IMR-90 (cell line): ENCODE measurements around the gene DHX40. TPM values are rescaled to one million over a fixed set of nuclear protein-coding genes. Genes with fewer than 3 reads are reported as not detected.

Source experiments
- ATAC-seq: fragments of 200-7000 bp; cut with Tn5 transposase; 2 replicates; pipeline ENCODE4 v1.9.1; 2020; ENCODE audit warnings: low read depth, mild to moderate bottlenecking, moderate library complexity
- BruUV-seq: library from RNA; stranded (reverse); fragments of 400-500 nt; replicated peaks from 2 replicates; lab custom pipeline; 2021; lab: Mats Ljungman, UMichigan
- CTCF ChIA-PET: fragments of 300-600 bp; formaldehyde crosslinking; extraction: SDS; loops from one replicate; lab custom pipeline; 2021; ENCODE audit warnings: antibody characterized with exemption; lab: Yijun Ruan, JAX
- POLR2A ChIA-PET: fragments of 300-600 bp; sonication (Branson Sonifier 250); formaldehyde crosslinking; loops from one replicate; lab custom pipeline; 2022; ENCODE audit warnings: antibody characterized with exemption; ENCODE audit not compliant: unreplicated experiment; lab: Charles Lee
- DNase-seq: peaks from one replicate; pipeline ENCODE4 v3.0.0; 2013
- H2AFZ ChIP-seq: replicated peaks from 2 replicates; pipeline ENCODE3; 2013; ENCODE audit warnings: low read length, mild to moderate bottlenecking; ENCODE audit not compliant: poor library complexity
- H2AK5ac ChIP-seq: 2 replicates; pipeline ENCODE4 v1.6.1; 2013; ENCODE audit warnings: low read depth, low read length, inconsistent platforms
- H2AK9ac ChIP-seq: replicated peaks from 2 replicates; pipeline ENCODE3; 2013; ENCODE audit warnings: mild to moderate bottlenecking, low read depth, low read length, moderate library complexity; ENCODE audit not compliant: poor library complexity
- H2BK120ac ChIP-seq: 2 replicates; pipeline ENCODE4 v1.6.1; 2013; ENCODE audit warnings: low read depth, low read length, inconsistent platforms
- H2BK15ac ChIP-seq: 3 replicates; pipeline ENCODE4 v1.6.1; 2013; ENCODE audit warnings: low read depth, low read length, inconsistent platforms
- H2BK20ac ChIP-seq: 2 replicates; pipeline ENCODE4 v1.6.1; 2013; ENCODE audit warnings: low read depth, mild to moderate bottlenecking, inconsistent platforms, low read length, moderate library complexity
- H2BK5ac ChIP-seq: 2 replicates; pipeline ENCODE4 v1.6.1; 2013; ENCODE audit warnings: mild to moderate bottlenecking, low read depth, low read length, inconsistent platforms; ENCODE audit not compliant: poor library complexity, severe bottlenecking
- H3K14ac ChIP-seq: replicated peaks from 2 replicates; pipeline ENCODE4 v1.6.1; 2013; ENCODE audit warnings: low read depth, low read length, inconsistent platforms
- H3K18ac ChIP-seq: 2 replicates; pipeline ENCODE4 v1.6.1; 2013; ENCODE audit warnings: low read depth, low read length, control low read depth
- H3K23ac ChIP-seq: 2 replicates; pipeline ENCODE4 v1.6.1; 2013; ENCODE audit warnings: low read depth, low read length, inconsistent platforms
- H3K27ac ChIP-seq: 2 replicates; pipeline ENCODE4 v1.5.1; 2013; ENCODE audit warnings: mild to moderate bottlenecking, control low read depth, low read length; ENCODE audit not compliant: insufficient read depth
- H3K27me3 ChIP-seq: 2 replicates; pipeline ENCODE4 v1.6.1; 2013; ENCODE audit warnings: low read length; ENCODE audit not compliant: control insufficient read depth, insufficient read depth
- H3K36me3 ChIP-seq: 2 replicates; pipeline ENCODE4 v1.6.1; 2013; ENCODE audit warnings: low read length, mixed read lengths; ENCODE audit not compliant: control insufficient read depth, insufficient read depth
- H3K4ac ChIP-seq: 2 replicates; pipeline ENCODE4 v1.6.1; 2013; ENCODE audit warnings: low read depth, low read length, inconsistent platforms
- H3K4me1 ChIP-seq: 2 replicates; pipeline ENCODE4 v1.6.1; 2013; ENCODE audit warnings: low read length, mixed read lengths; ENCODE audit not compliant: control insufficient read depth, insufficient read depth
- H3K4me2 ChIP-seq: 2 replicates; pipeline ENCODE4 v1.6.1; 2013; ENCODE audit warnings: low read depth, mild to moderate bottlenecking, control low read depth, low read length, moderate library complexity
- H3K4me3 ChIP-seq: 2 replicates; pipeline ENCODE4 v1.5.1; 2013; ENCODE audit warnings: low read depth, mild to moderate bottlenecking, control low read depth, low read length, moderate library complexity; ENCODE audit not compliant: insufficient read depth
- H3K56ac ChIP-seq: 2 replicates; pipeline ENCODE4 v1.6.1; 2013; ENCODE audit warnings: low read length, inconsistent platforms; ENCODE audit not compliant: insufficient read depth; ENCODE audit errors: extremely low read depth
- H3K79me1 ChIP-seq, 2 experiments: 2 replicates each; pipeline ENCODE4 v1.6.1; 2013; ENCODE audit warnings: low read length in 2 of 2, inconsistent platforms in 1 of 2, low read depth in 1 of 2
- H3K9ac ChIP-seq: 2 replicates; pipeline ENCODE4 v1.6.1; 2013; ENCODE audit warnings: low read depth, low read length, control low read depth
- H3K9me1 ChIP-seq: 2 replicates; pipeline ENCODE4 v1.6.1; 2013; ENCODE audit warnings: low read length, inconsistent platforms; ENCODE audit not compliant: insufficient read depth
- H3K9me3 ChIP-seq: 2 replicates; pipeline ENCODE4 v1.6.1; 2013; ENCODE audit warnings: low read length; ENCODE audit not compliant: control insufficient read depth, insufficient read depth
- H4K20me1 ChIP-seq: 2 replicates; pipeline ENCODE4 v1.6.1; 2013; ENCODE audit warnings: low read length, inconsistent platforms; ENCODE audit not compliant: insufficient read depth
- H4K5ac ChIP-seq: 2 replicates; pipeline ENCODE4 v1.6.1; 2013; ENCODE audit warnings: mild to moderate bottlenecking, low read depth, low read length, control low read depth
- H4K8ac ChIP-seq, 2 experiments: 2 replicates each; pipeline ENCODE4 v1.6.1; 2013; ENCODE audit warnings: low read depth in 2 of 2, low read length in 2 of 2, control low read depth in 1 of 2, inconsistent platforms in 1 of 2
- H4K91ac ChIP-seq: 2 replicates; pipeline ENCODE4 v1.6.1; 2013; ENCODE audit warnings: low read depth, low read length, inconsistent platforms; ENCODE audit not compliant: insufficient read depth
- BHLHE40 ChIP-seq: fragments of 150-350 bp; IDR thresholded peaks from 2 replicates; pipeline ENCODE4 v1.6.1; 2016; ENCODE audit warnings: mild to moderate bottlenecking, low read depth, low read length
- CEBPB ChIP-seq: IDR thresholded peaks from 2 replicates; pipeline ENCODE4 v1.6.1; 2012; ENCODE audit warnings: low read depth, low read length, improper control_type of control experiment
- CHD1 ChIP-seq: IDR thresholded peaks from 2 replicates; pipeline ENCODE4 v1.6.1; 2012; ENCODE audit warnings: low read depth, low read length, improper control_type of control experiment
- FOS ChIP-seq: fragments of 150-350 bp; IDR thresholded peaks from 2 replicates; pipeline ENCODE4 v1.6.1; 2016; ENCODE audit warnings: low read depth, low read length
- MAFK ChIP-seq: IDR thresholded peaks from 2 replicates; pipeline ENCODE4 v1.6.1; 2012; ENCODE audit warnings: low read depth, low read length, improper control_type of control experiment
- MAZ ChIP-seq: IDR thresholded peaks from 2 replicates; pipeline ENCODE4 v1.6.1; 2012; ENCODE audit warnings: low read depth, mild to moderate bottlenecking, low read length, improper control_type of control experiment, moderate library complexity, borderline replicate concordance
- MXI1 ChIP-seq: IDR thresholded peaks from 2 replicates; pipeline ENCODE4 v1.6.1; 2012; ENCODE audit warnings: low read depth, mild to moderate bottlenecking, low read length, moderate library complexity, borderline replicate concordance
- NFE2L2 ChIP-seq: fragments of 150-350 bp; IDR thresholded peaks from 2 replicates; pipeline ENCODE4 v1.6.1; 2016; ENCODE audit warnings: low read depth, mild to moderate bottlenecking, low read length
- POLR2A ChIP-seq: IDR thresholded peaks from 2 replicates; pipeline ENCODE4 v1.6.1; 2012; ENCODE audit warnings: mild to moderate bottlenecking, low read depth, low read length
- RAD21 ChIP-seq: IDR thresholded peaks from 2 replicates; pipeline ENCODE4 v1.6.1; 2012; ENCODE audit warnings: low read length, improper control_type of control experiment
- RCOR1 ChIP-seq: IDR thresholded peaks from 2 replicates; pipeline ENCODE4 v1.6.1; 2012; ENCODE audit warnings: mild to moderate bottlenecking, low read length, improper control_type of control experiment; ENCODE audit not compliant: insufficient replicate concordance
- RFX5 ChIP-seq: IDR thresholded peaks from 2 replicates; pipeline ENCODE4 v1.8.0; 2012; ENCODE audit warnings: low read depth, mild to moderate bottlenecking, low read length, moderate library complexity
- SMC3 ChIP-seq: fragments of 150-350 bp; IDR thresholded peaks from 2 replicates; pipeline ENCODE4 v1.6.1; 2016; ENCODE audit warnings: low read depth, mild to moderate bottlenecking, antibody characterized with exemption, low read length, moderate library complexity
- WGBS, 2 experiments: methylation state at CpG; one replicate each; pipeline versions ENCODE4 v1.1.5 to v1.1.7; 2013; ENCODE audit warnings: missing lambda C conversion rate in 2 of 2; ENCODE audit not compliant: insufficient read length in 1 of 2; ENCODE audit errors: extremely low coverage in 2 of 2; 5-methylcytosine and 5-hydroxymethylcytosine counted together
- dilution Hi-C: fragments of 300-500 bp; cut with HindIII; formaldehyde crosslinking; loops from one replicate; pipeline ENCODE4 v1.14.3; 2018; ENCODE audit warnings: low sequenced_read_pairs; ENCODE audit not compliant: unreplicated experiment
- in situ Hi-C: fragments of 300-500 bp; cut with MboI; formaldehyde crosslinking; loops from 3 replicates; pipeline ENCODE4 v1.14.3; 2019; ENCODE audit warnings: low sequenced_read_pairs, inconsistent platforms, mixed read lengths
- intact Hi-C: fragments of 100-400 bp; cut with micrococcal nuclease; formaldehyde crosslinking; loops from 2 replicates; pipeline ENCODE4 v1.10.0; 2022
- polyA plus RNA-seq, 3 experiments: library from polyadenylated mRNA; depleted of rRNA; stranded (reverse); fragments of >200 nt; gene quantifications; 2 replicates each; pipeline ENCODE4 v1.2.3, GENCODE V29; 2012; ENCODE audit warnings: low replicate concordance in 1 of 3
- total RNA-seq: library from RNA; depleted of rRNA; stranded (reverse); fragments of >200 nt; gene quantifications from 2 replicates; pipeline ENCODE4 v1.2.3, GENCODE V29; 2012
- TF ChIP-seq, protein P1 (sequence below): conservative IDR thresholded peaks from 2 replicates; pipeline ENCODE4 v1.5.1; 2012; ENCODE audit warnings: mild to moderate bottlenecking, low read depth, low read length, improper control_type of control experiment
- TF ChIP-seq, protein P2 (sequence below): fragments of 150-350 bp; IDR thresholded peaks from 2 replicates; pipeline ENCODE4 v1.6.1; 2017; ENCODE audit warnings: mild to moderate bottlenecking, antibody characterized with exemption, low read length, low read depth
- TF ChIP-seq, protein P3 (sequence below): fragments of 150-350 bp; IDR thresholded peaks from 2 replicates; pipeline ENCODE4 v1.6.1; 2016; ENCODE audit warnings: low read depth, mild to moderate bottlenecking, low read length, moderate library complexity, borderline replicate concordance

Gene DHX40
- total and polyA plus RNA-seq, 2 of the 4 experiments (the other 2 are of a cell fraction) = 17.4 to 44.4 TPM

DNA sequence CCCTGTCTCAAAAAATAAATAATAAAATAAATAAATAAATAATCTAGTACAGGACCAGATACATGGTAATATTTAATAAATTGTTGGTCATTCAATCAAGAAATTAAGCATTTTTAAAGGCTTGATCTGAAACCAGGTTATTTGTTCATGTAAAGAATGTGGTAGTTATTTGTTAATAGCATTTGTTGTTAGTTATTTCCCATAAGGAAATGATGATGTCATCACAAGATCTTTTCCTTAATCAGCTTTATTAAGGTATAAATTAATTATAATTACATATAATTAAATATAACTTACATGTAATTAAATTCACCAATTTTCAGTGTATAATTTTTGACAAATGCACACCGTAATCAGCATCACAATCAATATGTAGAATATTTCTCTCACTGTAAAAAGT is 19.5 kb upstream of the DHX40 start:
- in situ Hi-C loops = no loop called here
- H4K20me1 ChIP-seq = no peaks in the 10 kb centered on the region
- H3K9ac ChIP-seq = no peak overlapping the region
- no peak overlapping the region for H4K8ac ChIP-seq
- H3K18ac ChIP-seq = no peak overlapping the region
- no peak overlapping the region for H3K56ac ChIP-seq
- H2BK15ac ChIP-seq = no peak overlapping the region
- peaks cover 11% of the 10 kb centered on the region for H3K27me3 ChIP-seq
- intact Hi-C loops = no loop called here
- H3K4ac ChIP-seq = no peak overlapping the region
- no peak overlapping the region for H4K5ac ChIP-seq
- ATAC-seq (no peak), DNase-seq (no peak)
- H3K9me1 ChIP-seq = no peaks in the 10 kb centered on the region
- H3K4me2 ChIP-seq = no peak overlapping the region
- dilution Hi-C loops = no loop called here
- H2AFZ ChIP-seq = no peak overlapping the region
- no CpG with 5 or more reads among the region's 1 CpG for WGBS, 2 experiments
- no peak overlapping the region for H2BK120ac ChIP-seq
- no peaks in the 10 kb centered on the region for H3K9me3 ChIP-seq
- no peaks in the 10 kb centered on the region for H3K4me1 ChIP-seq
- H3K79me1 ChIP-seq = no peaks in the 10 kb centered on the region
- TF ChIP-seq CEBPB (no peak), MAZ (no peak), CHD1 (no peak), NFE2L2 (no peak), RAD21 (no peak), BHLHE40 (no peak), RCOR1 (no peak), FOS (no peak), SMC3 (no peak), RFX5 (no peak), MXI1 (no peak), MAFK (no peak), POLR2A (no peak)
- TF ChIP-seq, protein P1, sequence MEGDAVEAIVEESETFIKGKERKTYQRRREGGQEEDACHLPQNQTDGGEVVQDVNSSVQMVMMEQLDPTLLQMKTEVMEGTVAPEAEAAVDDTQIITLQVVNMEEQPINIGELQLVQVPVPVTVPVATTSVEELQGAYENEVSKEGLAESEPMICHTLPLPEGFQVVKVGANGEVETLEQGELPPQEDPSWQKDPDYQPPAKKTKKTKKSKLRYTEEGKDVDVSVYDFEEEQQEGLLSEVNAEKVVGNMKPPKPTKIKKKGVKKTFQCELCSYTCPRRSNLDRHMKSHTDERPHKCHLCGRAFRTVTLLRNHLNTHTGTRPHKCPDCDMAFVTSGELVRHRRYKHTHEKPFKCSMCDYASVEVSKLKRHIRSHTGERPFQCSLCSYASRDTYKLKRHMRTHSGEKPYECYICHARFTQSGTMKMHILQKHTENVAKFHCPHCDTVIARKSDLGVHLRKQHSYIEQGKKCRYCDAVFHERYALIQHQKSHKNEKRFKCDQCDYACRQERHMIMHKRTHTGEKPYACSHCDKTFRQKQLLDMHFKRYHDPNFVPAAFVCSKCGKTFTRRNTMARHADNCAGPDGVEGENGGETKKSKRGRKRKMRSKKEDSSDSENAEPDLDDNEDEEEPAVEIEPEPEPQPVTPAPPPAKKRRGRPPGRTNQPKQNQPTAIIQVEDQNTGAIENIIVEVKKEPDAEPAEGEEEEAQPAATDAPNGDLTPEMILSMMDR = no peak
- TF ChIP-seq, protein P2, sequence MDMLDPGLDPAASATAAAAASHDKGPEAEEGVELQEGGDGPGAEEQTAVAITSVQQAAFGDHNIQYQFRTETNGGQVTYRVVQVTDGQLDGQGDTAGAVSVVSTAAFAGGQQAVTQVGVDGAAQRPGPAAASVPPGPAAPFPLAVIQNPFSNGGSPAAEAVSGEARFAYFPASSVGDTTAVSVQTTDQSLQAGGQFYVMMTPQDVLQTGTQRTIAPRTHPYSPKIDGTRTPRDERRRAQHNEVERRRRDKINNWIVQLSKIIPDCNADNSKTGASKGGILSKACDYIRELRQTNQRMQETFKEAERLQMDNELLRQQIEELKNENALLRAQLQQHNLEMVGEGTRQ = no peak
- TF ChIP-seq, protein P3, sequence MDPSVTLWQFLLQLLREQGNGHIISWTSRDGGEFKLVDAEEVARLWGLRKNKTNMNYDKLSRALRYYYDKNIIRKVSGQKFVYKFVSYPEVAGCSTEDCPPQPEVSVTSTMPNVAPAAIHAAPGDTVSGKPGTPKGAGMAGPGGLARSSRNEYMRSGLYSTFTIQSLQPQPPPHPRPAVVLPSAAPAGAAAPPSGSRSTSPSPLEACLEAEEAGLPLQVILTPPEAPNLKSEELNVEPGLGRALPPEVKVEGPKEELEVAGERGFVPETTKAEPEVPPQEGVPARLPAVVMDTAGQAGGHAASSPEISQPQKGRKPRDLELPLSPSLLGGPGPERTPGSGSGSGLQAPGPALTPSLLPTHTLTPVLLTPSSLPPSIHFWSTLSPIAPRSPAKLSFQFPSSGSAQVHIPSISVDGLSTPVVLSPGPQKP = no peak
- no peak overlapping the region for H3K14ac ChIP-seq
- no peaks in the 10 kb centered on the region for H3K36me3 ChIP-seq
- no peak overlapping the region for H2BK20ac ChIP-seq
- H3K27ac ChIP-seq = no peak overlapping the region
- BruUV-seq = no TSS peak
- no peak overlapping the region for H3K4me3 ChIP-seq
- no peak overlapping the region for H2AK9ac ChIP-seq
- no peak overlapping the region for H2AK5ac ChIP-seq
- ChIA-PET POLR2A (no interaction called here), CTCF (interaction anchor here (1.4 kb wide), 1 partner anchor 13 kb away, joined by 6 read pairs; no protein-coding TSS in a partner anchor)
- H3K23ac ChIP-seq = no peak overlapping the region
- no peak overlapping the region for H4K91ac ChIP-seq
- no peak overlapping the region for H2BK5ac ChIP-seq
